MCF 10A (cell line): ENCODE data around the gene FBLIM1. TPM values are rescaled to one million over a fixed set of nuclear protein-coding genes. Genes with fewer than 3 reads are reported as not detected.

Experiments used
- BruUV-seq: library from RNA; stranded (reverse); fragments of 400-500 nt; replicated peaks from 2 replicates; lab custom pipeline; 2021; lab: Mats Ljungman, UMichigan
- CTCF ChIA-PET: fragments of 300-600 bp; sonication (Branson Sonifier 250); formaldehyde crosslinking; extraction: SDS; loops from one replicate; lab custom pipeline; 2021; ENCODE audit warnings: antibody characterized with exemption, inconsistent platforms; lab: Yijun Ruan, JAX
- POLR2A ChIA-PET: fragments of 300-600, 350-650 bp; sonication (Branson Sonifier 250); formaldehyde crosslinking; extraction: SDS; loops from one replicate; lab custom pipeline; 2020; ENCODE audit warnings: antibody characterized with exemption, inconsistent platforms; lab: Yijun Ruan, JAX
- DNase-seq: peaks from one replicate; pipeline ENCODE4 v3.0.0-alpha.2; 2018; ENCODE audit not compliant: unreplicated experiment
- H3K27ac Mint-ChIP-seq: one replicate; pipeline ENCODE4 v1.8.0; 2022; ENCODE audit warnings: mild to moderate bottlenecking, low read depth, mixed read lengths; ENCODE audit not compliant: unreplicated experiment
- H3K27me3 Mint-ChIP-seq: one replicate; pipeline ENCODE4 v1.8.0; 2022; ENCODE audit warnings: mixed read lengths; ENCODE audit not compliant: insufficient read depth, unreplicated experiment
- H3K36me3 Mint-ChIP-seq: one replicate; pipeline ENCODE4 v1.8.0; 2022; ENCODE audit warnings: mild to moderate bottlenecking, moderate library complexity, mixed read lengths; ENCODE audit not compliant: insufficient read depth, unreplicated experiment
- H3K4me1 Mint-ChIP-seq: one replicate; pipeline ENCODE4 v1.8.0; 2022; ENCODE audit warnings: mixed read lengths; ENCODE audit not compliant: insufficient read depth, unreplicated experiment
- H3K4me3 Mint-ChIP-seq: one replicate; pipeline ENCODE4 v1.8.0; 2022; ENCODE audit warnings: mild to moderate bottlenecking, moderate library complexity, mixed read lengths; ENCODE audit not compliant: unreplicated experiment
- H3K9me3 Mint-ChIP-seq: one replicate; pipeline ENCODE4 v1.8.0; 2022; ENCODE audit warnings: mixed read lengths; ENCODE audit not compliant: unreplicated experiment
- intact Hi-C: fragments of 100-400 bp; cut with micrococcal nuclease; formaldehyde crosslinking; loops from 2 replicates; pipeline ENCODE4 v1.14.1; 2022
- total RNA-seq: library from RNA; stranded (reverse); gene quantifications from 2 replicates; pipeline ENCODE4 v1.2.3, GENCODE V29; 2022
- TF ChIP-seq, protein P1 (sequence below): fragments of 200-600 bp; IDR thresholded peaks from one replicate; pipeline ENCODE4 v1.8.0; 2022; ENCODE audit warnings: antibody characterized with exemption, mild to moderate bottlenecking; ENCODE audit not compliant: unreplicated experiment

The FBLIM1 gene
- total RNA-seq, 1 experiment from 2014 or later, result 101 TPM

- Mint-ChIP-seq H3K36me3 (peaks cover 7% of the 10 kb centered on the region), H3K4me1 (peaks cover 7% of the 10 kb centered on the region), H3K9me3 (no peaks in the 10 kb centered on the region), H3K4me3 (no peak overlapping the region), H3K27ac (no peak overlapping the region), H3K27me3 (no peaks in the 10 kb centered on the region)
- no TSS peak for BruUV-seq
- no peak for DNase-seq
- intact Hi-C loops, result no loop called here
- CTCF ChIA-PET, result interaction anchor here (0.5 to 1.8 kb wide), 5 partner anchors 17 to 303 kb away, joined by 3 to 5 read pairs (median 4); no protein-coding TSS in a partner anchor
- TF ChIP-seq, protein P1, sequence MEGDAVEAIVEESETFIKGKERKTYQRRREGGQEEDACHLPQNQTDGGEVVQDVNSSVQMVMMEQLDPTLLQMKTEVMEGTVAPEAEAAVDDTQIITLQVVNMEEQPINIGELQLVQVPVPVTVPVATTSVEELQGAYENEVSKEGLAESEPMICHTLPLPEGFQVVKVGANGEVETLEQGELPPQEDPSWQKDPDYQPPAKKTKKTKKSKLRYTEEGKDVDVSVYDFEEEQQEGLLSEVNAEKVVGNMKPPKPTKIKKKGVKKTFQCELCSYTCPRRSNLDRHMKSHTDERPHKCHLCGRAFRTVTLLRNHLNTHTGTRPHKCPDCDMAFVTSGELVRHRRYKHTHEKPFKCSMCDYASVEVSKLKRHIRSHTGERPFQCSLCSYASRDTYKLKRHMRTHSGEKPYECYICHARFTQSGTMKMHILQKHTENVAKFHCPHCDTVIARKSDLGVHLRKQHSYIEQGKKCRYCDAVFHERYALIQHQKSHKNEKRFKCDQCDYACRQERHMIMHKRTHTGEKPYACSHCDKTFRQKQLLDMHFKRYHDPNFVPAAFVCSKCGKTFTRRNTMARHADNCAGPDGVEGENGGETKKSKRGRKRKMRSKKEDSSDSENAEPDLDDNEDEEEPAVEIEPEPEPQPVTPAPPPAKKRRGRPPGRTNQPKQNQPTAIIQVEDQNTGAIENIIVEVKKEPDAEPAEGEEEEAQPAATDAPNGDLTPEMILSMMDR, result no peak
- POLR2A ChIA-PET, result interaction anchor here (0.5 kb wide), 1 partner anchor 143 kb away, joined by 4 read pairs; no protein-coding TSS in a partner anchor
Measured at GRCh38 chr1:15738416-15739113, 20.0 kb upstream of the FBLIM1 start.

DNA sequence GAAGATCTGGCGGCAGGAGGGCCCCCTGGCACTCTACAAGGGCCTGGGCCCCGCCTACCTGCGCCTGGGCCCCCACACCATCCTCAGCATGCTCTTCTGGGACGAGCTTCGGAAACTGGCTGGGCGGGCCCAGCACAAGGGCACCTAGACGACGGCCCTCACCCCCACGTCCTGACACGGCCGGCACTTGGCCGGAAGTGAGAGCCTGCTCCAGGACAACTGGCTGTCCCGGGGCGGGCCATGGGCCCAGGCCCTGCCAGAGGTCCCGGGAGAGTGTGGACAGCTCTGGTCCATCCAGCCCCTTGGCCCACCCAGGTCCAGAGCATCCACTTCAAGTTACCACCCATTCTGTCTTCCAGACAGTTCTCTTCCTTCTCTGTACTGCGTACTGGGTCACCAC is 19.3 kb upstream of the FBLIM1 start:
- H3K27ac Mint-ChIP-seq, result no peak overlapping the region
- H3K36me3 Mint-ChIP-seq, result peaks cover 6% of the 10 kb centered on the region
- POLR2A ChIA-PET, result interaction anchor here (0.5 kb wide), 1 partner anchor 144 kb away, joined by 4 read pairs; no protein-coding TSS in a partner anchor
- H3K4me1 Mint-ChIP-seq, result peaks cover 7% of the 10 kb centered on the region
- no TSS peak for BruUV-seq
- no peaks in the 10 kb centered on the region for H3K9me3 Mint-ChIP-seq
- intact Hi-C loops, result no loop called here
- no peak for DNase-seq
- CTCF ChIA-PET, result interaction anchor here (0.6 to 1.8 kb wide), 4 partner anchors 17 to 212 kb away, joined by 3 to 5 read pairs (median 4); no protein-coding TSS in a partner anchor
- H3K4me3 Mint-ChIP-seq, result no peak overlapping the region
- no peaks in the 10 kb centered on the region for H3K27me3 Mint-ChIP-seq
- TF ChIP-seq, protein P1, result no peak

- BruUV-seq, result no TSS peak
- Mint-ChIP-seq H3K4me3 (no peak overlapping the region), H3K27me3 (no peaks in the 10 kb centered on the region), H3K36me3 (peaks cover 2% of the 10 kb centered on the region), H3K4me1 (peaks cover 7% of the 10 kb centered on the region), H3K9me3 (no peaks in the 10 kb centered on the region), H3K27ac (no peak overlapping the region)
- TF ChIP-seq, protein P1, result no peak
- ChIA-PET CTCF (interaction anchor here (0.6 to 1.8 kb wide), 5 partner anchors 16 to 213 kb away, joined by 3 to 6 read pairs (median 4); no protein-coding TSS in a partner anchor), POLR2A (no interaction called here)
- no peak for DNase-seq
- intact Hi-C loops, result no loop called here
Measured at GRCh38 chr1:15739745-15740144, 18.9 kb upstream of the FBLIM1 start.
